HCT116 (cell line): ENCODE measurements around the gene SYP. TPM values are rescaled to one million over a fixed set of nuclear protein-coding genes. Genes with fewer than 3 reads are reported as not detected.

ENCODE experiments used
- ATAC-seq: fragments of 200-7000 bp; cut with Tn5 transposase; 2 replicates; pipeline ENCODE4 v1.9.1; 2020; ENCODE audit warnings: mild to moderate bottlenecking, moderate library complexity
- BruUV-seq: library from RNA; stranded (reverse); fragments of 400-500 nt; replicated peaks from 2 replicates; lab custom pipeline; 2021; lab: Mats Ljungman, UMichigan
- CTCF ChIA-PET: fragments of 300-600 bp; sonication (Branson Sonifier 250); formaldehyde crosslinking; loops from one replicate; lab custom pipeline; 2021; ENCODE audit warnings: antibody characterized with exemption; lab: Charles Lee
- POLR2A ChIA-PET: fragments of 300-600, 350-600 bp; sonication (Branson Sonifier 250); formaldehyde crosslinking; loops from one replicate; lab custom pipeline; 2021; ENCODE audit warnings: antibody characterized with exemption; lab: Charles Lee
- RAD21 ChIA-PET, 2 experiments: fragments of 300-600 bp; sonication (Branson Sonifier 250); formaldehyde crosslinking; loops; one replicate each; lab custom pipeline; 2023; ENCODE audit warnings: low total read pairs in 2 of 2; ENCODE audit not compliant: uncharacterized antibody in 2 of 2, unreplicated experiment in 2 of 2, low non-redundant PET in 1 of 2; lab: Charles Lee
- DNase-seq: peaks from one replicate; pipeline ENCODE4 v3.0.0-alpha.2; 2010; ENCODE audit warnings: low read depth, low spot score
- H2AFZ ChIP-seq: fragments of 200-600 bp; shearing (Covaris generic), sonication (generic); 2 replicates; pipeline ENCODE4 v1.6.1; 2017; ENCODE audit warnings: low read depth, mixed run types, mixed read lengths, antibody characterized with exemption, low read length; ENCODE audit not compliant: poor library complexity, severe bottlenecking
- H3K27ac ChIP-seq: 2 replicates; pipeline ENCODE4 v1.5.1; 2012; ENCODE audit warnings: low read depth, low read length
- H3K27me3 ChIP-seq: fragments of 200-600 bp; sonication (generic); 2 replicates; pipeline ENCODE4 v1.6.1; 2016; ENCODE audit warnings: mixed run types, low read length, mixed read lengths; ENCODE audit not compliant: insufficient read depth
- H3K36me3 ChIP-seq, 2 experiments: fragments of 200-500 bp in 1 of 2; fragments of 200-600 bp in 1 of 2; sonication (Bioruptor generic) in 1 of 2; sonication (generic) in 1 of 2; 2 replicates each; pipeline versions ENCODE4 v1.5.1 to v1.6.1; 2014 to 2016; ENCODE audit warnings: low read length in 2 of 2, inconsistent platforms in 1 of 2, mixed read lengths in 1 of 2, mixed run types in 1 of 2; ENCODE audit not compliant: insufficient read depth in 2 of 2, control insufficient read depth in 1 of 2
- H3K4me1 ChIP-seq, 2 experiments: fragments of 200-600 bp in 1 of 2; sonication (generic) in 1 of 2; 2 replicates each; pipeline versions ENCODE4 v1.5.1 to v1.6.1; 2012 to 2017; ENCODE audit warnings: low read length in 2 of 2, inconsistent platforms in 1 of 2, mild to moderate bottlenecking in 1 of 2, mixed read lengths in 1 of 2, mixed run types in 1 of 2, moderate library complexity in 1 of 2; ENCODE audit not compliant: insufficient read depth in 2 of 2, control insufficient read depth in 1 of 2
- H3K4me2 ChIP-seq: fragments of 200-600 bp; sonication (generic); 2 replicates; pipeline ENCODE4 v1.6.1; 2017; ENCODE audit warnings: mixed run types, low read length, mixed read lengths
- H3K4me3 ChIP-seq, 2 experiments: fragments of 200-600 bp in 1 of 2; sonication (generic) in 1 of 2; replicated peaks in 1 of 2; 2 replicates each; pipeline ENCODE4 v1.5.1; 2011 to 2016; ENCODE audit warnings: low read length in 2 of 2, control low read depth in 1 of 2, low read depth in 1 of 2, mild to moderate bottlenecking in 1 of 2, mixed read lengths in 1 of 2, mixed run types in 1 of 2
- H3K79me2 ChIP-seq: fragments of 200-600 bp; sonication (generic); 2 replicates; pipeline ENCODE4 v1.6.1; 2017; ENCODE audit warnings: mild to moderate bottlenecking, mixed run types, low read length, moderate library complexity, mixed read lengths; ENCODE audit not compliant: insufficient read depth
- H3K9ac ChIP-seq: fragments of 200-600 bp; sonication (generic); 2 replicates; pipeline ENCODE4 v1.6.1; 2016; ENCODE audit warnings: low read length, mixed read lengths
- H3K9me2 ChIP-seq: fragments of 200-600 bp; sonication (generic), shearing (Covaris generic); 2 replicates; pipeline ENCODE4 v1.6.1; 2017; ENCODE audit warnings: mixed run types, mild to moderate bottlenecking, moderate library complexity; ENCODE audit not compliant: insufficient read depth
- H3K9me3 ChIP-seq, 2 experiments: fragments of 200-500 bp in 1 of 2; fragments of 200-600 bp in 1 of 2; sonication (Bioruptor generic) in 1 of 2; sonication (generic) in 1 of 2; 2 replicates each; pipeline ENCODE4 v1.6.1; 2014 to 2017; ENCODE audit warnings: low read length in 2 of 2, mixed read lengths in 2 of 2, inconsistent platforms in 1 of 2, low read depth in 1 of 2, mild to moderate bottlenecking in 1 of 2, mixed run types in 1 of 2, moderate library complexity in 1 of 2; ENCODE audit not compliant: control insufficient read depth in 1 of 2, insufficient read depth in 1 of 2
- H4K20me1 ChIP-seq: fragments of 200-600 bp; sonication (generic), shearing (Covaris generic); 2 replicates; pipeline ENCODE4 v1.6.1; 2017; ENCODE audit warnings: mixed run types, mild to moderate bottlenecking, moderate library complexity; ENCODE audit not compliant: insufficient read depth
- ATF3 ChIP-seq: IDR thresholded peaks from 2 replicates; pipeline ENCODE4 v1.6.1; 2012
- CBX3 ChIP-seq: IDR thresholded peaks from 2 replicates; pipeline ENCODE4 v1.6.1; 2012; ENCODE audit warnings: low read depth
- CTCF ChIP-seq, 3 experiments: fragments of 200-600 bp in 1 of 3; sonication (generic) in 1 of 3; IDR thresholded peaks in 2 of 3; conservative IDR thresholded peaks in 1 of 3; 2 replicates each; pipeline ENCODE4 v1.5.1; 2012 to 2017; ENCODE audit warnings: low read depth in 2 of 3, low read length in 2 of 3, antibody characterized with exemption in 1 of 3, borderline replicate concordance in 1 of 3, control low read depth in 1 of 3, mild to moderate bottlenecking in 1 of 3, mixed read lengths in 1 of 3, mixed run types in 1 of 3, moderate library complexity in 1 of 3; ENCODE audit not compliant: insufficient read depth in 1 of 3
- EGR1 ChIP-seq: IDR thresholded peaks from 2 replicates; pipeline ENCODE4 v1.6.1; 2012; ENCODE audit warnings: low read depth
- ELF1 ChIP-seq: IDR thresholded peaks from 2 replicates; pipeline ENCODE4 v1.6.1; 2012; ENCODE audit warnings: low read depth, borderline replicate concordance
- EZH2 ChIP-seq: fragments of 200-600 bp; sonication (generic); IDR thresholded peaks from 2 replicates; pipeline ENCODE4 v1.6.1; 2017; ENCODE audit warnings: antibody characterized with exemption, mixed run types
- EZH2phosphoT487 ChIP-seq: fragments of 200-600 bp; IDR thresholded peaks from 2 replicates; pipeline ENCODE4 v1.6.1; 2018; ENCODE audit warnings: antibody characterized with exemption, borderline replicate concordance
- FOSL1 ChIP-seq: IDR thresholded peaks from 2 replicates; pipeline ENCODE4 v1.6.1; 2012; ENCODE audit warnings: low read depth
- MAX ChIP-seq: IDR thresholded peaks from 2 replicates; pipeline ENCODE4 v1.6.1; 2012
- POLR2A ChIP-seq: IDR thresholded peaks from 2 replicates; pipeline ENCODE4 v1.7.0; 2011; ENCODE audit warnings: borderline replicate concordance; ENCODE audit not compliant: insufficient read depth, insufficient read length; ENCODE audit errors: extremely low read depth
- POLR2AphosphoS5 ChIP-seq: IDR thresholded peaks from 2 replicates; pipeline ENCODE4 v1.6.1; 2011; ENCODE audit warnings: mild to moderate bottlenecking, low read depth, low read length, moderate library complexity
- RAD21 ChIP-seq: IDR thresholded peaks from 2 replicates; pipeline ENCODE4 v1.6.1; 2012; ENCODE audit warnings: low read depth, mild to moderate bottlenecking
- REST ChIP-seq: IDR thresholded peaks from 2 replicates; pipeline ENCODE4 v1.6.1; 2012; ENCODE audit warnings: low read depth
- SIN3A ChIP-seq: IDR thresholded peaks from 2 replicates; pipeline ENCODE4 v1.6.1; 2012; ENCODE audit warnings: low read depth
- SP1 ChIP-seq: IDR thresholded peaks from 2 replicates; pipeline ENCODE4 v1.6.1; 2012; ENCODE audit warnings: low read depth
- TCF7L2 ChIP-seq: IDR thresholded peaks from 2 replicates; pipeline ENCODE4 v1.7.0; 2011; ENCODE audit warnings: borderline replicate concordance, inconsistent platforms; ENCODE audit not compliant: insufficient read depth, insufficient read length; ENCODE audit errors: extremely low read depth
- YY1 ChIP-seq: IDR thresholded peaks from 2 replicates; pipeline ENCODE4 v1.6.1; 2011; ENCODE audit warnings: low read length, low read depth, moderate library complexity, mild to moderate bottlenecking; ENCODE audit not compliant: insufficient replicate concordance; ENCODE audit errors: extremely low read depth
- ZFX ChIP-seq: fragments of 450-650 bp; IDR thresholded peaks from 2 replicates; pipeline ENCODE4 v1.6.1; 2017
- intact Hi-C: fragments of 100-400 bp; cut with micrococcal nuclease; formaldehyde crosslinking; loops from 2 replicates; pipeline ENCODE4 v1.10.0; 2022
- total RNA-seq: library from RNA; stranded (reverse); gene quantifications from one replicate; pipeline ENCODE4 v1.2.1, GENCODE V29; 2021; ENCODE audit not compliant: unreplicated experiment

Gene SYP
- total RNA-seq, 1 experiment from 2014 or later: 1.2 TPM

DNA sequence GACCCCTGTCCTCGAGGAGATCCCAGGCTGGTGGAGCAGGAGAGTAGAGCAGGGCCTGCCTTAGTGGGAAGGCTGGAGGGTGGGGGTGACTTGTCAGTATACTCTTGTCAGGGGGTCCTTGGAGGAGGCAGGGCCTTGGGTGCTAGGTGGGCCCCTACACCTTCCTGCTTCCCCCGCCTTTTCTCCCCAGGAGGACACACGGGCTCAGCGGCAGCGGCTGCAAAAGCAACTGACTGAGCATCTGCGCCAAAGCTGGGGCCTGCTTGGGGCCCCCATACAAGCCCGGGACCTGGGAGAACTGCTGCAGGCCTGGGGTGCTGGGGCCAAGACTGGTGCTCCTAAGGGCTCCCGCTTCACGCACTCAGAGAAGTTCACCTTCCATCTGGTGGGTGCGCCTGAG is 46.5 kb upstream of the SYP start:
- Histone ChIP-seq H3K27me3 (no peaks in the 10 kb centered on the region), H3K9ac (no peak overlapping the region), H4K20me1 (no peaks in the 10 kb centered on the region), H3K4me3 (no peak overlapping the region), H2AFZ (no peak overlapping the region), H3K79me2 (no peaks in the 10 kb centered on the region), H3K4me1 (peaks cover 0 to 8% of the 10 kb centered on the region in 2 experiments; a peak in 1 of 4 replicates), H3K9me2 (no peaks in the 10 kb centered on the region), H3K27ac (no peak overlapping the region), H3K36me3 (no peaks in the 10 kb centered on the region), H3K9me3 (no peaks in the 10 kb centered on the region), H3K4me2 (no peak overlapping the region)
- intact Hi-C loops: no loop called here
- ATAC-seq: no peak
- ChIA-PET CTCF (no interaction called here), POLR2A (no interaction called here), RAD21 (no interaction called here)
- no peak for TF ChIP-seq ELF1
- no peak for TF ChIP-seq EZH2phosphoT487
- no peak for TF ChIP-seq FOSL1
- no peak for TF ChIP-seq SP1
- TF ChIP-seq ATF3: no peak
- no peak for TF ChIP-seq SIN3A
- no peak for TF ChIP-seq ZFX
- TF ChIP-seq CBX3: no peak
- TF ChIP-seq YY1: no peak
- TF ChIP-seq CTCF (IDR thresholded peaks at IDR 0.05 in 2 of 3, conservative IDR thresholded peaks at IDR 0.05 in 1 of 3; ENCODE audit: borderline replicate concordance in 1 of 3, insufficient read depth in 1 of 3, low read depth in 2 of 3, low read length in 2 of 3): no peak
- TF ChIP-seq POLR2AphosphoS5: no peak
- TF ChIP-seq REST: no peak
- no peak for TF ChIP-seq TCF7L2
- no peak for TF ChIP-seq MAX
- TF ChIP-seq POLR2A: no peak
- no peak for TF ChIP-seq EZH2
- TF ChIP-seq EGR1: no peak
- no peak for TF ChIP-seq RAD21
- no peak for DNase-seq
- BruUV-seq: no TSS peak
